K562 (cell line): ENCODE measurements around the gene KRI1. TPM values are rescaled to one million over a fixed set of nuclear protein-coding genes. Genes with fewer than 3 reads are reported as not detected.
"Not testable (repeated sequence)": the region's sequence is repeated elsewhere in the genome, so short reads cannot be mapped to it uniquely, and the experiment has no call there.

Source experiments
- ATAC-seq: fragments of 200-7000 bp; cut with Tn5 transposase; 3 replicates; pipeline ENCODE4 v1.9.1; 2020; ENCODE audit warnings: moderate library complexity
- BruUV-seq: library from RNA; stranded (reverse); fragments of 400-500 nt; replicated peaks from 2 replicates; lab custom pipeline; 2021; lab: Mats Ljungman, UMichigan
- CTCF ChIA-PET: fragments of 300-600 bp; formaldehyde crosslinking; extraction: SDS; loops from one replicate; lab custom pipeline; 2021; ENCODE audit warnings: low intra/inter-chr PET ratio; lab: Yijun Ruan, JAX
- POLR2A ChIA-PET: fragments of 300-600, 350-650 bp; sonication (Branson Sonifier 250); formaldehyde crosslinking; extraction: SDS; loops from one replicate; lab custom pipeline; 2021; ENCODE audit warnings: antibody characterized with exemption, inconsistent platforms; lab: Yijun Ruan, JAX
- DNase-seq, 4 experiments: peaks; one replicate each; pipeline versions ENCODE4 v3.0.0 to v3.0.0-alpha.2; 2011 to 2018; ENCODE audit warnings: low spot score in 3 of 4, mixed read lengths in 3 of 4; ENCODE audit errors: extremely low read depth in 1 of 4
- FAIRE-seq: peaks from 2 replicates; lab custom pipeline; 2011; peaks lifted over from hg19 to GRCh38; lab: Jason Lieb, UNC
- H2AFZ ChIP-seq: 2 replicates; pipeline ENCODE4 v1.6.0; 2011; ENCODE audit warnings: low read depth, low read length, control low read depth, inconsistent platforms
- H3K27ac ChIP-seq: fragments of 200-600 bp; 3 replicates; pipeline ENCODE4 v1.8.0; 2011; ENCODE audit warnings: low read depth, mild to moderate bottlenecking, control low read depth, inconsistent platforms, low read length, moderate library complexity, mixed read lengths; ENCODE audit errors: extremely low read depth
- H3K27me3 ChIP-seq, 2 experiments: fragments of 300-600 bp in 1 of 2; 2 replicates in 1 of 2; 3 replicates in 1 of 2; pipeline versions ENCODE4 v1.6.0 to v1.8.0; 2011; ENCODE audit warnings: inconsistent platforms in 2 of 2, low read length in 2 of 2, mild to moderate bottlenecking in 1 of 2, mixed read lengths in 1 of 2, moderate library complexity in 1 of 2; ENCODE audit not compliant: control insufficient read depth in 2 of 2, insufficient read depth in 2 of 2
- H3K36me3 ChIP-seq: fragments of 300-600 bp; 3 replicates; pipeline ENCODE4 v1.8.0; 2011; ENCODE audit warnings: mild to moderate bottlenecking, low read length, inconsistent platforms; ENCODE audit not compliant: control insufficient read depth, insufficient read depth
- H3K4me1 ChIP-seq, 2 experiments: fragments of 200-600 bp in 1 of 2; replicated peaks in 1 of 2; 2 replicates in 1 of 2; 3 replicates in 1 of 2; pipeline versions ENCODE4 v1.5.1 to v1.8.0; 2011; ENCODE audit warnings: inconsistent platforms in 2 of 2, low read length in 2 of 2, mild to moderate bottlenecking in 1 of 2, mixed read lengths in 1 of 2, moderate library complexity in 1 of 2; ENCODE audit not compliant: control insufficient read depth in 2 of 2, insufficient read depth in 2 of 2
- H3K4me2 ChIP-seq: 2 replicates; pipeline ENCODE4 v1.6.1; 2011; ENCODE audit warnings: low read length, control low read depth, inconsistent platforms, mixed read lengths; ENCODE audit not compliant: insufficient read depth
- H3K4me3 ChIP-seq: fragments of 200-600 bp; sonication (generic), shearing (Covaris generic); 2 replicates; pipeline ENCODE4 v1.5.1; 2016; ENCODE audit warnings: control low read depth, inconsistent platforms
- H3K79me2 ChIP-seq: fragments of 200-600 bp; 3 replicates; pipeline ENCODE4 v1.8.0; 2011; ENCODE audit warnings: low read length, inconsistent platforms; ENCODE audit not compliant: control insufficient read depth, insufficient read depth
- H3K9ac ChIP-seq, 2 experiments: 2 replicates each; pipeline versions ENCODE4 v1.6.0 to v1.6.1; 2011; ENCODE audit warnings: low read depth in 2 of 2, low read length in 2 of 2, control low read depth in 1 of 2, inconsistent platforms in 1 of 2, mild to moderate bottlenecking in 1 of 2, mixed read lengths in 1 of 2; ENCODE audit not compliant: insufficient read depth in 1 of 2
- H3K9me1 ChIP-seq: one replicate; pipeline ENCODE4 v1.6.0; 2011; ENCODE audit warnings: inconsistent platforms, mild to moderate bottlenecking, low read length, moderate library complexity; ENCODE audit not compliant: control insufficient read depth, insufficient read depth
- H3K9me3 ChIP-seq: replicated peaks from 2 replicates; pipeline ENCODE4 v1.5.1; 2011; ENCODE audit warnings: low read depth, low read length, inconsistent platforms; ENCODE audit not compliant: control insufficient read depth, insufficient read depth
- H4K20me1 ChIP-seq: replicated peaks from 2 replicates; pipeline ENCODE4 v1.6.1; 2011; ENCODE audit warnings: low read length, inconsistent platforms, mixed read lengths; ENCODE audit not compliant: control insufficient read depth, insufficient read depth
- ADNP ChIP-seq: fragments of 200-800 bp; sonication (Bioruptor generic); IDR thresholded peaks from 2 replicates; pipeline ENCODE4 v1.6.1; 2016; ENCODE audit warnings: missing genetic modification characterization, missing compliant biosample characterization
- AFF4 ChIP-seq: sonication (generic); formaldehyde crosslinking; IDR thresholded peaks from 2 replicates; pipeline ENCODE4 v1.8.0; 2023; ENCODE audit warnings: mild to moderate bottlenecking, missing genetic modification reagents
- GTF2E2 ChIP-seq: fragments of 200-800 bp; sonication (Bioruptor generic); IDR thresholded peaks from 2 replicates; pipeline ENCODE4 v1.6.1; 2016; ENCODE audit warnings: missing genetic modification characterization, missing compliant biosample characterization
- MXD1 ChIP-seq: fragments of 250-450 bp; sonication (Bioruptor Pico); IDR thresholded peaks from 2 replicates; pipeline ENCODE4 v1.8.0; 2021; ENCODE audit warnings: borderline replicate concordance, mild to moderate bottlenecking, moderate library complexity; ENCODE audit not compliant: poor library complexity, severe bottlenecking
- PHF20 ChIP-seq: fragments of 450-650 bp; IDR thresholded peaks from 2 replicates; pipeline ENCODE4 v1.6.1; 2018; ENCODE audit not compliant: partially characterized antibody
- RAD21 ChIP-seq, 2 experiments: fragments of 250-450 bp in 1 of 2; fragments of 450-650 bp in 1 of 2; sonication (Bioruptor Pico) in 1 of 2; formaldehyde crosslinking in 1 of 2; IDR thresholded peaks in 1 of 2; conservative IDR thresholded peaks in 1 of 2; 2 replicates each; pipeline versions ENCODE4 v1.4.0 to v1.8.0; 2020 to 2022; ENCODE audit warnings: mild to moderate bottlenecking in 2 of 2, moderate library complexity in 1 of 2
- TCF7L2 ChIP-seq: fragments of 150-350 bp; IDR thresholded peaks from 2 replicates; pipeline ENCODE4 v1.6.1; 2016; ENCODE audit warnings: low read depth, mild to moderate bottlenecking, low read length, moderate library complexity
- ZNF23 ChIP-seq: fragments of 250-450 bp; sonication (Bioruptor Pico); IDR thresholded peaks from 2 replicates; pipeline ENCODE4 v1.4.0; 2020; ENCODE audit warnings: mild to moderate bottlenecking
- ZNF3 ChIP-seq: fragments of 250-450 bp; sonication (Bioruptor Pico); IDR thresholded peaks from 2 replicates; pipeline ENCODE4 v1.5.0; 2021; ENCODE audit warnings: mild to moderate bottlenecking, moderate library complexity
- WGBS: fragments of 100-300 bp; shearing (Covaris generic); methylation state at CpG from one replicate; pipeline ENCODE4 v1.1.6; 2016; ENCODE audit warnings: low coverage, mixed read lengths; ENCODE audit not compliant: insufficient coverage; ENCODE audit errors: missing lambda C conversion rate; 5-methylcytosine and 5-hydroxymethylcytosine counted together
- in situ Hi-C: fragments of 300-500 bp; cut with MboI; formaldehyde crosslinking; loops from 4 replicates; pipeline ENCODE4 v1.15.0; 2018; ENCODE audit warnings: inconsistent platforms, mixed read lengths
- intact Hi-C: fragments of 100-400 bp; cut with micrococcal nuclease; formaldehyde crosslinking; loops from 2 replicates; pipeline ENCODE4 v1.14.2; 2022
- polyA plus RNA-seq, 8 experiments: library from polyadenylated mRNA; depleted of rRNA in 4 of 8; stranded (reverse) in 5 of 8; unstranded in 3 of 8; fragments of >200 nt; fragmentation: Nextera tagmentation in 2 of 8; fragmentation: Illumina TruSeq in 1 of 8; extraction: Ambion mirVana in 2 of 8; extraction: Trizol in 1 of 8; gene quantifications; 2 replicates each; pipeline versions ENCODE4 v1.2.1 to v1.2.3, GENCODE V29; 2011 to 2014; ENCODE audit warnings: inconsistent platforms in 1 of 8, missing spikeins in 1 of 8
- total RNA-seq, 7 experiments: library from RNA; depleted of rRNA in 6 of 7; stranded (reverse); fragments of >200 nt in 6 of 7; fragmentation: Illumina TruSeq in 2 of 7; extraction: Trizol in 2 of 7; gene quantifications; 2 replicates each; pipeline versions ENCODE4 v1.2.1 to v1.2.3, GENCODE V29; 2011 to 2021; ENCODE audit warnings: low replicate concordance in 1 of 7

KRI1 gene
- total and polyA plus RNA-seq, 9 of the 15 experiments (the other 6 are each of a cell fraction or from before 2014, with no cell fraction given), result 1.1 to 50.7 (median 24.7) TPM

DNA sequence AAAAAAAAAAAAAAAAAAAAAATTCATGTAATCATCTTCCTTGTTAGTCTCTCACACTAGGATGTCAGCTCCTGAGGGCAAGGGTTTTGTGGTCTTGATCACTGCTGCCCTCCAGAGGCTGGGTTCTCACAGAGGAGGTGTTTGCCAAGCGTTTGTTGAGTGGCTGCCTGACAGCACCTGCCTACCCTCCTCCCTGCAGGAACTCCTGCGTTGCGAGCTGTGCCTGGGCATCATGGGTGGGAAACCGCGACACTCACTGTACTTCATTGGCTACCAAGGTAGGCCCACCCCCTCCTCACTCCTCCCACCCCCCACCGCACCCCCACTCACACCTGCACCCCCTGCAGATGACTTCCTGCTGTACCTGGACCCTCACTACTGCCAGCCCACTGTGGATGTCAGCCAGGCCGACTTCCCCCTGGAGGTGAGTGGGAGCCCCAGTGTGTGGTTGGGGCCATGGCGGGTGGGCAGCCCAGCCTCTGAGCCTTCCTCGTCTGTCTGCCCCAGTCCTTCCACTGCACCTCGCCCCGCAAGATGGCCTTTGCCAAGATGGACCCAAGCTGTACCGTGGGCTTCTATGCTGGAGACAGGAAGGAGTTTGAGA is 14.0 kb downstream of the KRI1 start (continued):
- TF ChIP-seq MXD1 (CRISPR knock-in tag), result no peak
- TF ChIP-seq GTF2E2, result no peak
- peak in 1 of 2 experiments; percentile 27; a peak in 2 of 4 replicates for TF ChIP-seq RAD21 (CRISPR knock-in tag; conservative IDR thresholded peaks at IDR 0.05 in 1 of 2, IDR thresholded peaks at IDR 0.05 in 1 of 2)
- no peak for TF ChIP-seq PHF20
- TF ChIP-seq TCF7L2, result no peak
- no peak for TF ChIP-seq ADNP (tag)
- TF ChIP-seq ZNF23 (CRISPR knock-in tag), result no peak
- TF ChIP-seq AFF4 (CRISPR knock-in tag), result no peak
- peak; percentile 84 for TF ChIP-seq ZNF3 (CRISPR knock-in tag)

- H3K4me2 ChIP-seq, H3K79me2 ChIP-seq, DNase-seq, intact Hi-C loops, H3K27me3 ChIP-seq, FAIRE-seq, H3K27ac ChIP-seq, H3K9me1 ChIP-seq, H2AFZ ChIP-seq, H3K4me3 ChIP-seq, in situ Hi-C loops, BruUV-seq, POLR2A ChIA-PET, ATAC-seq, H3K9me3 ChIP-seq, H3K9ac ChIP-seq: not testable (repeated sequence)
- CTCF ChIA-PET, result interaction anchor here (0.6 kb wide), 1 partner anchor 10 kb away, joined by 3 read pairs; no protein-coding TSS in a partner anchor
- 95% methylated on average over 6 of the region's 9 CpGs for WGBS
- peaks cover 86% of the 10 kb centered on the region for H3K36me3 ChIP-seq
- peaks cover 0 to 27% of the 10 kb centered on the region in 2 experiments; a peak in 2 of 5 replicates for H3K4me1 ChIP-seq
- peaks cover 12% of the 10 kb centered on the region for H4K20me1 ChIP-seq
These were observed 14.8 kb downstream of the KRI1 start for GRCh38 chr19:10551006-10551405.
